ENCODE measurements around the gene RIMS1.
"Not testable (repeated sequence)": the region's sequence is repeated elsewhere in the genome, so short reads cannot be mapped to it uniquely, and the experiment has no call there.

RIMS1 gene

DNA sequence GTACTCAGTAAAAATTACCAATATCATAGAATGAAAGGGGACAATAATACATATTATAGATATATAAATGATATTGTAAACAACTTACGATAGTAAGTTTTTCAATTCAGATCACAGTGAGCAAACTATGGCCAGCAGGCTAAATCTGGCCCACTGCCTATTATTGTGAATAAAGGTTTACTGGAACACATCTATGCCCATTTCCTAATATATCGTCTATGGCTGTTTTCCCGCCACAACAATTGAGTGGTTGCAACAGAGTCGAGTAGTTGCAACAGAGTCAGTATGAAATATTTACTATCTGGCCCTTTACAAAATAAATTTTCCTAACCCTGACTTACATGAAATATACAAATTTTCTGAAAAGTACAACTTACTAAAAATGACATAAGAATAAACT lies 438.2 kb downstream of the RIMS1 start:
- no peak for DNase-seq (ENCODE audit: low read depth in 2 of 2)

DNA sequence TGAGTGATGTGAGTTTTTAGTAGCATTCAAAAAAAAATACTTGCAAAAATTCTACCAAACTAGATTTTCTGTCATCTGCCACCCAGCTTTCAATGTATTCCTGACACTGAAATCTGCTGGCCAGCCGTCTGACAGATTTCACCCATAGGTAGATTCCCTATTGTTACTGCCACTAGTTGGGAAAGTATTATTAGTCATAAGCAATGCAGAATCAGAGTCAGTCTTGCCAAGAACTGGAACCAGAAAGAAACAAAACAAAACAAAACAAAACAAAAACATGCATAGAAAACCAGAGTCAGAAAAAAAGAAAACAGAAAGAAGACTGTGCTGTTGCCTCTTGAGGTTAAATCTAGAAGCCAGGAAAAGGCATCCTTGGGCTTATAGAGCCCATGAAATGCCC lies 442.4 kb downstream of the RIMS1 start:
- DNase-seq (ENCODE audit: low read depth in 2 of 2) = no peak

DNA sequence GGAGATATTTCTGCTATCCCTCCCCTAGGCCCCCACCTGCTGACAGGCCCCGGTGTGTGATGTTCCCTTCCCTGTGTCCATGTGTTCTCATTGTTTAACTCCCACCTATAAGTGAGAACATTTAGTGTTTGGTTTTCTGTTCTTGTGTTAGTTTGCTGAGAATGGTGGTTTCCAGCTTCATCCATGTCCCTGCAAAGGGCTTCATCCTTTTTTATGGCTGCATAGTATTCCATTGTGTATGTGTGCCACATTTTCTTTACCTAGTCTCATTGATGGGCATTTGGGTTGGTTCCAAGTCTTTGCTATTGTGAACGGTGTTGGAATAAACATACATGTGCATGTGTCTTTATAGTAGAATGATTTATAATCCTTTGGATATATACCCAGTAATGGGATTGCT lies 448.9 kb downstream of the RIMS1 start:
- not testable (repeated sequence) for DNase-seq (ENCODE audit: low read depth in 2 of 2)

DNA sequence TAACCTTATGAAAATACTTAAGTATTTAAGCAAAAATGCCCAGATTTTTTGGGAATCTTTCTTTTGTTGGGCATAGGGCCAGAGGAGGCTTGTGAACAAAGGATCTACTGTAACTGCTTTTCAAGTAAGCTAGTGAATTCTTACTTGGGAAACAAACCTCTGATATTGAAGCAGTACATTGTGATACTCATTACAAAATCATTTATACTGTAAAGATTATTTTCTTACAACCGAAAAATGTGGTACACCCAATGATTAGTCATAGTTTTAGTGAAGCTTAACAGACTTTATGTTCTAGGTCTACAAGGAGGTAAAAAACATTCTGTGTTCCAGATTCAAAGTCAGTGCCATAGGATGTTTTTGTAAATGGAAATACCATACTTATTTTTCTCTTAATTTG lies 462.6 kb downstream of the RIMS1 start:
- DNase-seq (ENCODE audit: low read depth in 2 of 2) = no peak

DNA sequence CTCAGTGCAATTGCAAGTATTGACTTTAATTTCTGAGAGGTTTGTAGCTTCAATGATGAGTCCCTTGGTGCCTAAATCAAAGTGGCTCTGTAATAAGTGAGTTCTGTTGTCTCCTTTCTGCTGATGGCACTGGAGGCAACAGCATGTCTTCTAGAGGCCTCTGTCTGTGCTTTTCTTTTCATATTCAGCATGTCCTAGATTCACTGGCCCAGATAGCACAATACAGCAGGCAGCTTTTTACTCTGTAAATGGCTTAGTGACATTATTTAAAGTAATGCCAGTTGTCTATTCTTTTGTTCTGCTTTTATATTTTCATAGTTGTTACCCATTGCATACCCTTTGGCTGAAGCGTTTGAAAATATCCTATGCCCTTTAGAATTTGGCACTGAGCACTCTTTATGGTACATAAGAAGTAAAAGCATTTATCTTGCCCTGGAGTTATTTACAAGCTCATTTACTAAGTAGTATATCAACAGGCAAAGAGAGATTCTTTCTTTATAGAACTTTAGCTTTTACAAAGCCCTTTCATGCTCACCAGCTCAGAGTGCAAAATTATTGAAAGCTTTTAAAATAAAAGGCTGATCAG lies 464.0 kb downstream of the RIMS1 start:
- DNase-seq (ENCODE audit: low read depth in 2 of 2) = no peak

DNA sequence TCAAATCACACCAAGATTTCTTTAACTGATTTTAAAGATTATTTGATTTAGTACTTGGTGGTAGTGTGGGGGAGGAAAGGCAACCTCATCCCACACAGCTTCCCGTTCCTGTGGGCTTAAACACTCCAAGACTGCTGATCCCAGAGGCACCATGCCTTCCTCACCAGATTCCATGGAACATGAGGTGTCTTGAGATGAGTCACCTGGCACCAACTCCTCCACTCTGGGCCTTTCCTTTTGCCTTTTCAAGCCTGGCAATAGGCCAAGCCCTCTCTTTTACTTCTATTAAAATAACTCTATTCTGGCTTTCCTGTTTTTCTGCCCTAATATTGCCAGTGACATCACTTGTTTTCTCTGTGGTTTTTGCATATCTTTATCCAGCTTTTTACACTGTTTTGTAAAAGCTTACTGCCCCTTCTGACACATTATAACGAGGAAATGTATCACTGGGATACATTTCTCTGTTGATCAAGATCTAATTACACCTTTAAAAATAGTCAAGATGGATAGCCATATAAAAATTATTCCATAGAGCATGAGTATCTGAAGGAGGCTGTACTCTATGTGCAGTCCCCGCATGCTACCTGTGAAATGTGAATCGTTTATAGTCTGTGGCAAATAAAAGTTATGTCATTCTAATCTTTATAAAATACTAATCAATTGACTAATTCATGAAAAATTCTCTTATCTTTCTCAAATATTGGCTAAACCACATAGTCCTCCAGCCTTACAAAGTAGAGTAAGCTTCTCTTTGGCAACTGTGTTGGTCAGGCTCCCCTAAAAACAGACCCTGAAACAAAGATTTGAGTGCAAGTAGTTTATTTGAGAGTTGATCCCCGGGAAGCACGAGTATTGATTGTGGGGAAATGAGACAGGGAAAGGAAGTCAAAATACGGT lies 477.7 kb downstream of the RIMS1 start:
- no peak for DNase-seq (ENCODE audit: low read depth in 2 of 2)

DNA sequence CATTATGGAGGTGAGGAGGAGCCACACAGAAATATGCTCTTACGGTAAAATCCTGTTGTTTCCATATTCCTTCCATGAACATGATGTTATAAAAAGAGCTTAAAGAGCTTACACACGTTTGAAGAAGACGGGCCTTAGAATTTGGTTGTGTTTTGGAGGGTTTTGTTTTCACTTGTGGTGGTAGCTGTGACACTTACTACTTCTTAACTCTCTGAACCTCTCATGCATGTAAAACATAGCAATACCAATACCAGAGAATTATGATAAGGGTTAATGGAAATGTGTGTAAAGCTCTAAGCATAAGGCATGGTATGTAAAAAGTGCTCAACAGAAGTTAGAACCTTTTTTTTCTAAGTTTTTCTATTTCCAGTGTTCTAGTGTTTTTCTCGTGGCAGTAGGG lies 479.4 kb downstream of the RIMS1 start:
- DNase-seq (ENCODE audit: low read depth in 2 of 2) = no peak

DNA sequence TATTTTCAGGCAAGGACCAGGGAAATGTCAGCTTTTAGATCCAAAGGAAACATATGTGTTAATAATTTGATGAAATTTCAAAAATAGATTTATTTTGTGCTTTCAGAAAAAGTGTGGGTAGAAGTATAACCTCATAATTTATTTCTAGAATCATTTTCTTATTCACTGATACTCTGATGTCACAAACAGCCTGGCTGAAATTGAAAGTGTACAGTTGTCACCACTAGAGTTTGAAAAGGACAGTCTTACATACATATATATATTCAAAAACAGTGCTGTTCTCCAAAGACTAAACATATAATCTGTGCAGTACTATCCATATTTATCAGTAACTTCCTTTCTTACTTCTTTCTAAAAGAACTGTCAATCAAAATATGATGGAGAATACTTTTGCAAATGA lies 481.1 kb downstream of the RIMS1 start:
- DNase-seq (ENCODE audit: low read depth in 2 of 2) = no peak

DNA sequence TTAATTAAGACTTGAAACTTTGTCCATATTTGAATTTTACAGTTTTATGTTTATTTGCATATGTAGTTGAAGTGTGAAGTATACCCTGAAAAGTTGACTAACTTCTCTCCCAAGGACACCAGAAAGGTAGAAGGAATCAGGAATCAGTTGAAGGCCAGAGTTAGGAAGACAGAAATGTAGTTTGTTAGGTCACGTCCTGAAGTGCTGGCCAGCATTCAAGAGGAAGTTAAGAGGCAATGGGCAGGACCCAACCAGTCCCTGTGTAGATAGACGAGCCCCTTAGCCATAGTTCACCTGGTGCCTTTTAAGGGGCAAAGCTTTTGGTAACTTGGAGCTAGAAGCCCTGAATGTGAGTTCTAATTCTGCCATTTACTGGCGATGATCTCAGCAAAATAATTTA lies 485.1 kb downstream of the RIMS1 start:
- no peak for DNase-seq (ENCODE audit: low read depth in 2 of 2)

DNA sequence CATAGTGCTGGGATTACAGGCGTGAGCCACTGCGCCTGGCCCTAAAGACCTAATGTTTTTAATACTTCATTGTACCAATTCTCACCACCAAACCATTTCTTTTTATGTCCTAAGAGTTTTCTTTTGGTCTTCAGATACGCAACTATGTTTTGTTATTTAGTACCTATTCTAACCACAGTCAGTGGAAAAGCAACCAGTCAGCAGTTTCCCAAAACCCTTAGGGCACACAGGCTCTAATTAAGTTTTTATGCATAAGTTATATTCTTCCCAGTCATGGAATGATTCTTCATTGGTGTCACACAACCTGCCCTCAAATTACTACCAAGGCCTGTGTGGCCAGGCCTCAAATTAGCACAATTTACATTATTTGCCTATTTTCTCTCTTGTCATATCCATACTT lies 487.8 kb downstream of the RIMS1 start:
- no peak for DNase-seq (ENCODE audit: low read depth in 2 of 2)

DNA sequence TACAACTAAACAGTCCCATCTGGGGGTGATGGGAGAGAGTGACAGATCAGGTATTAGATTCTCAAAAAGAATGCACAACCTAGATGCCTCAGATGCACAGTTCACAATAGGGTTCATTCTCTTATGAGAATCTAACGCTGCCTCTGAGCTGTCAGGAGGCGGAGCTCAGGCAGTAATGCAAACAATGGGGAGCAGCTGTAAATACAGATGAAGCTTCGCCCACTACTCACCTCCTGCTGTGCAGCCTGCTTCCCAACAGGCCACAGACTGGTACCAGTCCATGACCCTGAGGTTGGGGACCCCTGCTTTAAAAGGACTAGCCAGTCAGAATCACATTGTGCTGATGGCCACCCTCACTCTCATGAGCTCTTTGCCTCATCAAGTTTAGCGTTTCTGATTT lies 488.5 kb downstream of the RIMS1 start:
- DNase-seq (ENCODE audit: low read depth in 2 of 2) = no peak

DNA sequence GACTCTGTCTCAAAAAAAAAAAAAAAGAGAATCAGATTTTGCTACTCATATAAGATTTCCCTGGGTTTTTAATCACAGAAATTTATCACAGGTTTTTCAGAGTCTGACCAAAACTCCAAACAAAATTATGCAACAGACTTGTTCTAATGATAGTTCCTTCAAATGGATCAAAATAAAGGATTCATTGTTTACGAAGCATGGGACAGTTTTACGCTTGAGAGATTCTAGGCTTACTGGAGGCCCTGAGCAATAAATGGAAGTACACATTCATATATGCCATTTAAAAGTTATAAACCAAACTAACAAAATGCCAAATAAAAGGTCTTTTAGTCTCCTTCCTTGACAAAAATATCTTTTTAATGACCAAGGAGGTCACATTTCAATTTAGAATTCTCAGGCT lies 490.4 kb downstream of the RIMS1 start:
- no peak for DNase-seq (ENCODE audit: low read depth in 2 of 2)

DNA sequence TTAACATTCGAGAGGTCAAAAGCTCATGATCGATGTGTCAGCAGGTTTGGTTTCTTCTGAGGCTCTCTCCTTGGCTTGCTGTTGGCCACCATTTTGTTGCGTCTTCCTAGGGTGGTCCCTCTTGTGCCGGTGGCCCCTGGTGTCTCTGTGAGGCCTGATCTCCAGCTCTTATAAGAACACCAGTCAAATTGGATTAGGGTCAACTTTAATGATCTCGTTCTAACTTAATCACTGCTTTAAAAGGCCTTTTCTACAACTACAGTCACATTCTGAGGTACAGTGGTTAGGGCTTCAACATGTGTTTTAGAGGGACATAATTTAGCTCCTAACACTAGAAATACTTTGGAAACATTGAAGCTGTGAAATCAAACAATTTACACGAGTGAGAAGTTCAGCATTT lies 494.7 kb downstream of the RIMS1 start:
- no peak for DNase-seq (ENCODE audit: low read depth in 2 of 2)

DNA sequence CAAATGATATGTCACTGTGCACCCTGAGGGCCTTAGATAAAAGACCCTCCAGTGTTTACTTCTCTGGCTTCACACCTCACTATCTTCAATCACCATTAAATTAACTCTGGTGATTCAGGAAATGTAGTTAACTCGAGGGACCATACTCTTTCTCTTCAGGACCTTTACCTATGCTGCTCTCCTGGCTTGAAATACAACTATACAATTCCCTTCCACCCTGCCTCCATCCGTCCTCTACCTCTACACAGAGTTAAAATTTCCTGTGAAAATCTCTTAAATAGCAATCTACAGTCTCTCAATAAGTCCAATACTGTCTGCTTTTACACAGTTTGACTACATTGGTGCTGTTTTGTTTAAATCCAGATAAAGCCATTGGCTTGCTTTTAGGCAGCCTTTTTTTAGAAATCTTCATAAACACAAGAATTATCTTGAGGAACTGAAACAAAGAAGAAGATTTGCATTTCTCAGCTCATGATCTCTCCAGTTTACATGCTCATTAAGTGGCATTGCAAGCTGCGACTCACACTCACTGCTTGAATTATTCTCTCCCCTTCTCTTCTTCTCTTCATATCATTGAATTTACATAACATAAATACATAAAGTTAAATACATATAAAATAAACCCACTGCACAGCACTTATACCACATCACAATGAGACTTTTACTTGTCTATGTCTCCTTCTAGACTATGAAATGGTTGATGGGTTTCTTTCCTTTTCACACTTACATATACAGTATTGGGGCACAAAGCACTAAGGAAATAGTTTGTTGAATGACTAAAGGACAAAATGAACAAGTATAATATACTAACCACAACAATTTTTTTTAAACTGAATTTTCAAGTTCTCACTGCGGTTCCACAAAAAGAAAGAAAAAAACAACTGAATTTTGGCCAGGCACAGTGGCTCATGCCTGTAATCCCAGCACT lies 496.5 kb downstream of the RIMS1 start:
- no peak for DNase-seq (ENCODE audit: low read depth in 2 of 2)

DNA sequence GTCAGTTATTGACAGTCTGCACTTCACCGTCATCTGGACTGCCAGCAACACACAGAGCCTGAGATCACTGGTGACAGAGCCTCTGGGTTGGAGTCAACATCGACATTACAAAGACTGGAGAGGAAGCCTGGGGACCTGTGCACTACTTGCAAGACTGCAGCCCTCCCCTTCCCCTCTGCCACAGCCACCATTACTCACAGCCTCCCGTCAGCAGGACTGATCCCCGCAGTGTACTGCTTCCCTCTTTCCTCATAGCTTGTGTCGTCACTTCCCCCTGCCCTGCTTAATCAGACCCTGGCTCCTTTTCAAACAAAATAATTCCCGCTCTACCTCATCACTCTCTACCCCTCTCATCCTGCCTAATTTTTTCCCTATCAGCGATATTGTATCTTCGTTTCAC lies 500.0 kb downstream of the RIMS1 start:
- no peak for DNase-seq (ENCODE audit: low read depth in 2 of 2)

DNA sequence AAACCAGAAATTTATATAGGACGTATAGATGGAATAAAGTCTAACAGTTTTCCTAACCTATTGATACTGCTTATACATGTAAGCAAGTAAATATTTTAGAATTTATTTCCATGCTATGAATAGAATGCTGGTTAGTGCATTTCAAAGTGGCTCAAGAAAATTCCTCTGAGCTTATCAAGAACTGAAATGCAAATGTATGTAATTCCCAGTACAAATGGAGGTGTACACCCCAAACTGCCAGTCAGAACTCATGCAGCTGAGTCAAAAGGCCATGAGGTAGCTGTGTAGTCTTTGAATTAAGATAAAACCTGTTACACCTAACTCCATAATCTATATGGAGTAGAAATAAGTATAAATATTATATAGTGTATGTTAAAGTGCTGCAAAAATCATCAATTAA lies 503.3 kb downstream of the RIMS1 start:
- DNase-seq (ENCODE audit: low read depth in 2 of 2) = no peak

DNA sequence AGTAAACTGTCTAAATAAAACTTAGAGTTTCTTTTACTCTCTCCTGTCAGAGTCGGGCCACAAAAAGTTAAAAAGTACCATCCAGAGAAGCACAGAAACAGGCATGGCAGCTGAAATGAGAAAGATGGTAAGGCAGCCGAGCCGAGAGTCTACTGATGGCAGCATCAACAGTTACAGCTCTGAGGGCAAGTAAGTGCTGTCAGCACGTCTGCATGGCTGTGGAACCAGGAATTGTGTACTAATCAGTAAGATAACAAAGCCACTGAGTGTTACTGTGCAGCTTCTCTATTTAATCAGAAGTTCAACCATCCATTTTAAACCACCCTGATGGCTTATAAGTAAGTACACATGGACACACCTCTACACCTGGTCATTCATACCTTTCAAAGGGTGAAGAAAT lies 504.2 kb downstream of the RIMS1 start:
- no peak for DNase-seq (ENCODE audit: low read depth in 2 of 2)

DNA sequence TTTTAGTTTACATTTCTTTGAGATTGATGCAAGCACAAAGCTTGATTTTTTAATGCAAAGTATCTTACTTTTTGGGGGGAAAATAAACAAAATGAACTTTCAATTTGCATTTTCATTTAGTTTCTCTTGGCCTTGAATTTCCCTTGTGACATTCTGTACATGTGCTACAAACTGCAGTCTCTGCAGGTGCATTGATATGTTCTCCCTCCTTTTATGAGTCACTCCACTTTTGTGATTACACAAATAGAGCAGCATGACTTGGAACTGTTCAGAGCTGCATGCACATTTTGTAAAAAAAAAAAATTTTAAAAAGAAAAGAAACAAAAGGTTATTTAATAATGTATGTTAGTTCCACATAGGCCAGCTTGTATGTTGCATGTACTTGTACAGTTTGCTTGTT lies 515.5 kb downstream of the RIMS1 start:
- no peak for DNase-seq (ENCODE audit: low read depth in 2 of 2)

DNA sequence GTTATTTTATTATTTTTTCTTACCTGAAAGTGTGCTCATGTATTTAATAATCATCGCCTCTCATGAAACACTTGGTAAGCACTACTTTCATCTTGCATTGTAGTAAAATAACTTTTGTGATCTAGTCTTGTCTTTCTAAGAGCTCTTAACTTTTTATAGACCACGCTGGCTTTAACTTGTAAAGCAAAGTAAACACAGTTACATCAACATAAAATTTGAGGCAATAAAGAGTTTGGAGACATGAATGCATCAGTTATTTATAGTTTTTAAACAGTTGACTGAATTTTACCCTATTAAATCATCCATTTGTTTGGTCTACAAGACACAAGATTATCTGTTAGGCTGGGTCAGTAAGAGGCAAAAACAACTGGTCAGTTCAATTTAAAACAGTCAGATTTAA lies 517.1 kb downstream of the RIMS1 start:
- no peak for DNase-seq (ENCODE audit: low read depth in 2 of 2)

DNA sequence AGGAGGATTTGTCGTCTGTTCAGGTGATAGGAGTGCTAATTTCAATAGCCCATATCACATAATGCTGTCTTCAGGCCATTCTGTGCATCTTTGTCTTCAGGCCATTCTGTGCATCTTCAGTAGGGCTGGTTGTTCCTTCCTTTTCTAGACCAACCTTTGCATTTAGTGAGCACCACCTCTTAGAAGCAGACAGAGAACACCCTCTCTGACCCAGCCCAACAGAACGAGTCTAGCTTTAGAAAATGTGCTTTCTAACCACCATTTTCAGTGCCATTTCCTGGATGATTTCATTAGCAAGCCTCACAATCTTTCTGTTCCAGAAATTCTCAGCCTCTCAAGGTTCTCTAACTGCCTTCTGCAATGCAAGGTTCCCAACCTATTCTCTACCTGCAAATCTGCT lies 520.2 kb downstream of the RIMS1 start:
- no peak for DNase-seq (ENCODE audit: low read depth in 2 of 2)

DNA sequence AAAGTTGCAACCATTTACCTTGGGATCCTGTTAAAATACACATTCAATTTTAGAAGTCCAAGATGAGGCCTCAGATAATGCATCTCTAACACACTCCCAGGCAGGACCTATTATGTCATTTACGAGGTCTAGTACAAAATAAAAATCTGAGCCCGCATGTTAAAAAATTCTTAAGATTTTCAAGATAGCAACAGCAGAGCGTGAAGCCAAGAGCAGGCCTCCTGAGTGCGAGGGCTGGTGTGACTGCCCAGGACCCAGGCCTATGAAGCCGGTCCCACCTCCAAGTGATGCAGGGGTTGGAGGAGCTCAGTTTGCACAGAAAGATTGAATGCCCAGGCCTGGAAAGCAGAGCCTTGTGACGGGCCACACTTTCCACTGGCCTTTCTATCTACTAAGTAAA lies 524.4 kb downstream of the RIMS1 start:
- DNase-seq (ENCODE audit: low read depth in 2 of 2) = no peak

DNA sequence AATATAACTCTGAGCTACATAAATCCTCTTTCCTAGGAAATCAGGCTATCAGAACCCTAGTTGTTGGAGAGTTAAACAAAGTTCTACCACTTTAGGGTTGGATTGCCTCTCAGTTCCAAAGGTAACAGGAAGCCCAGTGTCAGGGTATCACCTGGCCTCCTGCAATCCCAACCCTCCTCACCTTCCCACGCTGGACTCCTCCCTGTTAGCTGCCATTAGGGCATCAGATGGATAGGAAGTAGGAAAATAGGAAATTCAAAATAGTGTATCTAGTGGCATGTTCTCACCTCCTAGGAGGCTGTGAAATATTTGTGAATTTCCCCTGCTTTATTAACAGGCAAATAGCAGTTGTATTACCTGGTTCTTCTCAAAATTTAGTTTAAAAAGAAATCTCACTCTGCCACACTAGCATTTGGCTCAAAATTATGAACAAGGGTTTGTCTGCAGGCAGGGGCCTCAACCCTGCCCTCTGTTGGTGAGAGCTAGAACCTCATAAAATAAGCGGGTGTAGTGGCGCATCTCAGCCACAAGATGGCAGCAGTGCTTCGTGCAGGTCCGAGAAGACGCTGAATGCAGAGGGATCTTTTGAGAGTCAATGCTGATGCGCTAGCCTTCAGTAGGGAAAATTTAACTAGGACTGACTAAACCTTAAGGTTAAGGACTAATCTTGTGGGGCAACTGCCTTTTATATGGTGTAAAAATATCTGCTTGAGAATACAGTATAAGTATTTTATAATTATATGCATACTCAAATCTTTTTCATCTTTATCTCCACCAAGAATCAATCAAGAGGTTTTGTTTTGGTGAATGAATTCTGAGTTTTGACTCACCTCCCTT lies 525.7 kb downstream of the RIMS1 start:
- peak; percentile 36 to 57 for DNase-seq (ENCODE audit: low read depth in 2 of 2)
